HG02588 (cell line): Measurements from ENCODE around the gene ATP2C2.
"Not testable (repeated sequence)": the region's sequence is repeated elsewhere in the genome, so short reads cannot be mapped to it uniquely, and the experiment has no call there.

Experiments
- ATAC-seq: cut with Tn5 transposase; IDR thresholded peaks from one replicate; pipeline ENCODE4 v1.9.1; 2021; ENCODE audit warnings: mild to moderate bottlenecking, moderate library complexity; ENCODE audit not compliant: unreplicated experiment

ATP2C2 gene

GRCh38 chr16:84396082-84396481 lies 27.7 kb downstream of the ATP2C2 start:
- not testable (repeated sequence) for ATAC-seq

- ATAC-seq = no peak
Measured at GRCh38 chr16:84396537-84397008, 28.2 kb downstream of the ATP2C2 start.

- no peak for ATAC-seq
Measured at GRCh38 chr16:84397090-84397489, 28.8 kb downstream of the ATP2C2 start.

- no peak for ATAC-seq
Measured at GRCh38 chr16:84398701-84399100, 30.4 kb downstream of the ATP2C2 start.

- ATAC-seq = not testable (repeated sequence)
Measured at GRCh38 chr16:84399912-84400311, 31.6 kb downstream of the ATP2C2 start.

GRCh38 chr16:84403435-84403834 lies 35.1 kb downstream of the ATP2C2 start:
- not testable (repeated sequence) for ATAC-seq

- ATAC-seq = no peak
Measured at GRCh38 chr16:84404324-84404723, 36.0 kb downstream of the ATP2C2 start.

GRCh38 chr16:84404936-84405639 lies 36.8 kb downstream of the ATP2C2 start:
- ATAC-seq = no peak

GRCh38 chr16:84406006-84406963 lies 37.9 kb downstream of the ATP2C2 start:
- ATAC-seq = no peak

- no peak for ATAC-seq
Measured at GRCh38 chr16:84407588-84408313, 39.4 kb downstream of the ATP2C2 start.

GRCh38 chr16:84408314-84408690 lies 40.0 kb downstream of the ATP2C2 start:
- no peak for ATAC-seq

- no peak for ATAC-seq
Measured at GRCh38 chr16:84408856-84409255, 40.5 kb downstream of the ATP2C2 start.

GRCh38 chr16:84410361-84411138 lies 42.2 kb downstream of the ATP2C2 start:
- no peak for ATAC-seq

- no peak for ATAC-seq
Measured at GRCh38 chr16:84411768-84412167, 43.4 kb downstream of the ATP2C2 start.

GRCh38 chr16:84412262-84412661 lies 43.9 kb downstream of the ATP2C2 start:
- no peak for ATAC-seq

- ATAC-seq = no peak
Measured at GRCh38 chr16:84413244-84414004, 45.1 kb downstream of the ATP2C2 start.

- ATAC-seq = no peak
Measured at GRCh38 chr16:84414789-84415326, 46.5 kb downstream of the ATP2C2 start.

GRCh38 chr16:84416407-84417321 lies 48.3 kb downstream of the ATP2C2 start:
- ATAC-seq = no peak
